HG02870 (cell line): ENCODE measurements around the gene ATP6V1B1.
"Not testable (repeated sequence)": the region's sequence is repeated elsewhere in the genome, so short reads cannot be mapped to it uniquely, and the experiment has no call there.

ENCODE experiments used
- ATAC-seq: cut with Tn5 transposase; IDR thresholded peaks from one replicate; pipeline ENCODE4 v1.9.1; 2021; ENCODE audit warnings: mild to moderate bottlenecking, moderate library complexity; ENCODE audit not compliant: unreplicated experiment

ATP6V1B1 gene

GRCh38 chr2:70987386-70987785 lies 51.7 kb downstream of the ATP6V1B1 start:
- ATAC-seq: no peak

GRCh38 chr2:70988151-70988550 lies 52.5 kb downstream of the ATP6V1B1 start:
- no peak for ATAC-seq

GRCh38 chr2:70988726-70989648 lies 53.3 kb downstream of the ATP6V1B1 start:
- no peak for ATAC-seq

- ATAC-seq: no peak
Observed at GRCh38 chr2:70990216-70990615, 54.5 kb downstream of the ATP6V1B1 start.

- ATAC-seq: no peak
Observed at GRCh38 chr2:70991142-70991541, 55.4 kb downstream of the ATP6V1B1 start.

GRCh38 chr2:70991742-70992141 lies 56.0 kb downstream of the ATP6V1B1 start:
- no peak for ATAC-seq

GRCh38 chr2:70992945-70993853 lies 57.5 kb downstream of the ATP6V1B1 start:
- no peak for ATAC-seq

- ATAC-seq: peak; percentile 35
Observed at GRCh38 chr2:70994009-70994698, 58.5 kb downstream of the ATP6V1B1 start.

GRCh38 chr2:70994699-70995425 lies 59.2 kb downstream of the ATP6V1B1 start, which contains the start of gene TEX261:
Gene TEX261 (minus strand): TSS chr2:70994873. CDS start chr2:70994757, 116 bp downstream.
- peak; percentile 92 for ATAC-seq

GRCh38 chr2:70995426-70995729 lies 59.7 kb downstream of the ATP6V1B1 start:
- peak; percentile 48 for ATAC-seq

GRCh38 chr2:70998885-70999284 lies 63.2 kb downstream of the ATP6V1B1 start:
- not testable (repeated sequence) for ATAC-seq

- ATAC-seq: no peak
Observed at GRCh38 chr2:70999362-70999761, 63.7 kb downstream of the ATP6V1B1 start.

- not testable (repeated sequence) for ATAC-seq
Observed at GRCh38 chr2:70999931-71000330, 64.2 kb downstream of the ATP6V1B1 start.

GRCh38 chr2:71000780-71001591 lies 65.3 kb downstream of the ATP6V1B1 start:
- peak; percentile 84 for ATAC-seq

GRCh38 chr2:71001592-71001927 lies 65.9 kb downstream of the ATP6V1B1 start:
- no peak for ATAC-seq

GRCh38 chr2:71001981-71002570 lies 66.4 kb downstream of the ATP6V1B1 start:
- no peak for ATAC-seq

- no peak for ATAC-seq
Observed at GRCh38 chr2:71003396-71003795, 67.7 kb downstream of the ATP6V1B1 start.

- ATAC-seq: no peak
Observed at GRCh38 chr2:71003966-71004755, 68.5 kb downstream of the ATP6V1B1 start.
